Right atrium auricular region (tissue), 2 donors: ENCODE results near the gene ZCCHC8. TPM values are rescaled to one million over a fixed set of nuclear protein-coding genes. Genes with fewer than 3 reads are reported as not detected.
"Not testable (repeated sequence)": the region's sequence is repeated elsewhere in the genome, so short reads cannot be mapped to it uniquely, and the experiment has no call there.

Experiments
- DNase-seq: peaks from one replicate; pipeline ENCODE4 v3.0.0-alpha.2; 2019; ENCODE audit warnings: low spot score
- H3K27ac ChIP-seq, 2 donors: fragments of 200-600 bp; sonication (generic); 1 replicate in 1 of 2; 2 replicates in 1 of 2; pipeline ENCODE4 v1.5.1; 2016 to 2019
- H3K27me3 ChIP-seq, 2 donors: fragments of 200-600 bp; sonication (generic); one replicate each; pipeline versions ENCODE4 v1.5.1 to v1.6.0; 2017 to 2019
- H3K36me3 ChIP-seq: fragments of 200-600 bp; sonication (generic); one replicate; pipeline ENCODE4 v1.5.1; 2016
- H3K4me1 ChIP-seq, 2 donors: fragments of 200-600 bp; sonication (generic); one replicate each; pipeline versions ENCODE4 v1.5.1 to v1.6.0; 2017 to 2019
- H3K4me3 ChIP-seq, 2 donors: fragments of 200-600 bp; sonication (generic); 1 replicate in 1 of 2; 2 replicates in 1 of 2; pipeline ENCODE4 v1.5.1; 2017 to 2019; ENCODE audit warnings: mild to moderate bottlenecking in 1 of 2, moderate library complexity in 1 of 2
- H3K9me3 ChIP-seq, 2 donors: fragments of 200-600 bp; sonication (generic); one replicate each; pipeline ENCODE4 v1.5.1; 2019
- total RNA-seq, 2 donors: library from RNA; depleted of rRNA; stranded (reverse); fragments of >200 nt; gene quantifications; one replicate each; pipeline ENCODE4 v1.1.0, GENCODE V29; 2016
- TF ChIP-seq, protein P1 (sequence below), 2 donors: fragments of 200-600 bp; sonication (generic); IDR thresholded peaks; one replicate each; pipeline ENCODE4 v1.5.1; 2019; ENCODE audit warnings: antibody characterized with exemption in 2 of 2

Gene ZCCHC8
- total RNA-seq, 2 donors from 2014 or later = 7.5 to 9.6 TPM

- no peak for DNase-seq
- peak overlapping the region in 1 of 2 donors; percentile 99 for H3K27ac ChIP-seq
- TF ChIP-seq, protein P1, sequence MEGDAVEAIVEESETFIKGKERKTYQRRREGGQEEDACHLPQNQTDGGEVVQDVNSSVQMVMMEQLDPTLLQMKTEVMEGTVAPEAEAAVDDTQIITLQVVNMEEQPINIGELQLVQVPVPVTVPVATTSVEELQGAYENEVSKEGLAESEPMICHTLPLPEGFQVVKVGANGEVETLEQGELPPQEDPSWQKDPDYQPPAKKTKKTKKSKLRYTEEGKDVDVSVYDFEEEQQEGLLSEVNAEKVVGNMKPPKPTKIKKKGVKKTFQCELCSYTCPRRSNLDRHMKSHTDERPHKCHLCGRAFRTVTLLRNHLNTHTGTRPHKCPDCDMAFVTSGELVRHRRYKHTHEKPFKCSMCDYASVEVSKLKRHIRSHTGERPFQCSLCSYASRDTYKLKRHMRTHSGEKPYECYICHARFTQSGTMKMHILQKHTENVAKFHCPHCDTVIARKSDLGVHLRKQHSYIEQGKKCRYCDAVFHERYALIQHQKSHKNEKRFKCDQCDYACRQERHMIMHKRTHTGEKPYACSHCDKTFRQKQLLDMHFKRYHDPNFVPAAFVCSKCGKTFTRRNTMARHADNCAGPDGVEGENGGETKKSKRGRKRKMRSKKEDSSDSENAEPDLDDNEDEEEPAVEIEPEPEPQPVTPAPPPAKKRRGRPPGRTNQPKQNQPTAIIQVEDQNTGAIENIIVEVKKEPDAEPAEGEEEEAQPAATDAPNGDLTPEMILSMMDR (IDR thresholded peaks at IDR 0.05) = no peak
- H3K36me3 ChIP-seq = peaks cover 37% of the 10 kb centered on the region
- no peaks in the 10 kb centered on the region for H3K9me3 ChIP-seq
- peaks cover 0 to 25% of the 10 kb centered on the region in 2 donors for H3K4me1 ChIP-seq
- H3K27me3 ChIP-seq = no peaks in the 10 kb centered on the region
- H3K4me3 ChIP-seq = peak overlapping the region in 1 of 2 donors; percentile 88
Observed at GRCh38 chr12:122501489-122501989, 807 bp upstream of the ZCCHC8 start.

DNA sequence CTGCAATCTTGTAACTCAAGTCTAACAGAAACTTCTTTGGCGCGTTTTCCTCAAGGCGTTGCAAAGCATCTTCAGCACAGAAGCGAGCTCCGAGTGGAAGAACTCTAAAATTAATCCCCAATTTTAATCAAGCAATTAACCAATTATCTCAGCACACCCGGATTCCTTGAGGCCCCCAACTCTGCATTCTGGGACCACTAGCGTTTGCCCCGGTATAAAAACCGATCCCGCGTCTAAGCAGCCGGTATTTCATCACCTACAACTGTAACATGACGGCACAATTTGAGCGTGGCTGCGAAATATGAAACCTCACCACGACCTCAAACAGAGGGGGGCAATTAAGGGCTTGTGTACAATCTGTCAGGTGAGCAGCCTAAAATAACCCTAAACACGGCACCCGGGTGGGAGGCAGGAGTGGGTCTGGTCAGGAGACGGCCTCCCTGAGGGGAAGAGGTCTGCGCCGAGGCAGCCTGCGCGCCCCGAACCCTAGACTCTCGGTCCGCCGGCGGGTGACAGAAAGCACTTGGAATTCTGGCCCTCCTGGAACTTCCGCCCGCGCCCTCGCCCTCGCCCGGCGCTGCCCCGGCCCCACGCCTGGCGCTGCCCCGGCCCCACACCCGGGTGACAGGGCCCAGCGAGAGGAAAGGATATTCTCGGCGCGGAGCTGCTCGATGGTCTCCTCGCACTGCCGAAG, 594 bp downstream of the ZCCHC8 start:
- Histone ChIP-seq H3K27ac (peak overlapping the region; percentile 99), H3K4me1 (peaks cover 0 to 25% of the 10 kb centered on the region in 2 donors), H3K9me3 (no peaks in the 10 kb centered on the region), H3K36me3 (peaks cover 25% of the 10 kb centered on the region), H3K27me3 (no peaks in the 10 kb centered on the region), H3K4me3 (peak overlapping the region; percentile 88 to 91)
- peak; percentile 70 for DNase-seq
- TF ChIP-seq, protein P1 (IDR thresholded peaks at IDR 0.05) = no peak

DNA sequence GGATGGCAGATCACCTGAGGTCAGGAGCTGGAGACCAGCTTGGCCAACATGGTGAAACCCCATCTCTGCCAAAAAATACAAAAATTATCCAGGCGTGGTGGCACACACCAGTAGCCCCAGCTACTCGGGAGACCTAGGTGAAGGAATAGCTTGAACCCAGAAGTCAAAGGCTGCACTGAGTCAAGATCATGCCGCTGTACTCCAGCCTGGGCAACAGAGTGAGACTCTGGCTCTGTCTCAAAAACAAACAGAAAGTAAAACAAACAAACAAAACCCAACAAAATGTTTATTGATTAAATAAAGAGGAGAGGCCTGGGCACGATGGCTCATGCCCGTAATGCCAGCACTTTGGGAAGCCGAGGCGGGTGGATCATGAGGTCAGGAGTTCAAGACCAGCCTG, 5.5 kb downstream of the ZCCHC8 start:
- Histone ChIP-seq H3K4me3 (no peak overlapping the region), H3K27ac (no peak overlapping the region), H3K9me3 (no peaks in the 10 kb centered on the region), H3K4me1 (peaks cover 0 to 20% of the 10 kb centered on the region in 2 donors), H3K27me3 (no peaks in the 10 kb centered on the region), H3K36me3 (peaks cover 27% of the 10 kb centered on the region)
- TF ChIP-seq, protein P1 (IDR thresholded peaks at IDR 0.05) = no peak
- no peak for DNase-seq

DNA sequence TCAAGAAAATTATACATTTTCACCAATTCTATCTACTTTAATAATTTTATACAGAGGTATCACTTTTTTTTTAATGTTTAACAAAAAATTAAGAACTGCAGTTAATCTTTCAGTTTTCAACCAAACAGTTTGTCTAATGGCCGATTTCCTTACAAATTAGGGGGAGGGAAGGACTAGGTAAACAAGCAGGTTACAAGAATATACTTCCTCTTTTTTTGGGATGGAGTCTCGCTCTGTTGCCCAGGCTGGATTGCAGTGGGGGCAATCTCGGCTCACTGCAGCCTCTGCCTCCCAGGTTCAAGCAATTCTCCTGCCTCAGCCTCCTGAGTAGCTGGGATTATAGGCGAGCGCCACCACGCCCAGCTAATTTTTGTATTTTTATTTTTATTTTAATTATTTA, 7.5 kb downstream of the ZCCHC8 start:
- H3K27me3 ChIP-seq, H3K4me3 ChIP-seq, H3K27ac ChIP-seq, H3K4me1 ChIP-seq, H3K9me3 ChIP-seq, DNase-seq: not testable (repeated sequence)
- peaks cover 47% of the 10 kb centered on the region for H3K36me3 ChIP-seq

DNA sequence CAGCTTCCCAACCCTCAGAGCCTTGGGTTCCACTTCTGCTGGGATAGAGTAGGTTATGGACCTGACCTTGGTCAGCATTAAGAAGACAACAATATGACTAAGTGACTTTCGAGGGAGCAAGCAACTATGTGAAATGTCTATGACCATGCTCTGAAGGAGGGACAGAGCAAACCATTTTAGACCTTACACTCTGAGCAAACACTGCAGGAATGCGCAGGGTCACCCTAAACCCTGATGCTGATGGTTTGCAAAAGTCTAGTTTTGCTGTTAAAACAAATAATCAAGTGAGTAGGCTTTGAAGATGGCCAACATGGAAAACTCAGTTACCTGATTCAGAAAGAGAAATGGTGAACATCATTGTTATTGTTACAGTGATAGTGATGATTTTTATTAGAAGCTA, 8.7 kb downstream of the ZCCHC8 start:
- Histone ChIP-seq H3K4me3 (no peak overlapping the region), H3K36me3 (peaks cover 59% of the 10 kb centered on the region), H3K4me1 (no peaks in the 10 kb centered on the region), H3K27me3 (no peaks in the 10 kb centered on the region), H3K9me3 (no peaks in the 10 kb centered on the region), H3K27ac (no peak overlapping the region)
- no peak for DNase-seq
- TF ChIP-seq, protein P1 (IDR thresholded peaks at IDR 0.05) = no peak

DNA sequence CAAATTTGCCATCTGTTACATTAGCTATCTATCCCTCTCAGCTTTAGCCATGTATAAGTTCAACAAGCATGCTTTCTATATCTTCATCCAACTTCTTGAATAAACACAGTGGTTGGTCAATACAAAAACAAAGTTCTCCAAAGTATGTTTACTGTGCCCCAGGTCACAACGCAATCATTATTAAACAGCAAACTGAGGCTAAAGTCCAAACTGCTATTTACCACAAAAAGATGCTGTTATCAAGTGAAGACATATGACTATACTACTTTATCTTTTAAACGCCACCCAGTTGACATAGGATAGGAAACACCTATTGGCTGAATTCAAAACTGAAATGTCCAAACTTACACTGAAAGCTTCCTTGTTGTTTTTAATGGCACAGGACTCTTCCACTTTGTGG, 11.7 kb downstream of the ZCCHC8 start:
- Histone ChIP-seq H3K9me3 (no peaks in the 10 kb centered on the region), H3K36me3 (peaks cover 81% of the 10 kb centered on the region), H3K4me3 (no peak overlapping the region)

GRCh38 chr12:122487807-122488206, 12.9 kb downstream of the ZCCHC8 start:
- DNase-seq, H3K27me3 ChIP-seq, H3K9me3 ChIP-seq, H3K4me1 ChIP-seq, H3K4me3 ChIP-seq, H3K27ac ChIP-seq: not testable (repeated sequence)
- peaks cover 89% of the 10 kb centered on the region for H3K36me3 ChIP-seq

More for the DNA sequence above, 11.7 kb downstream of the ZCCHC8 start:
- no peaks in the 10 kb centered on the region for H3K4me1 ChIP-seq
- TF ChIP-seq, protein P1 (IDR thresholded peaks at IDR 0.05) = no peak
- no peak overlapping the region for H3K27ac ChIP-seq
- no peaks in the 10 kb centered on the region for H3K27me3 ChIP-seq
- DNase-seq = no peak
